HS-5 (cell line): ENCODE data around the gene TMEM45A.
"Not testable (repeated sequence)": the region's sequence is repeated elsewhere in the genome, so short reads cannot be mapped to it uniquely, and the experiment has no call there.

Experiments
- DNase-seq: peaks from one replicate; pipeline ENCODE4 v3.0.0-alpha.2; 2012; ENCODE audit warnings: low read depth

TMEM45A gene

DNA sequence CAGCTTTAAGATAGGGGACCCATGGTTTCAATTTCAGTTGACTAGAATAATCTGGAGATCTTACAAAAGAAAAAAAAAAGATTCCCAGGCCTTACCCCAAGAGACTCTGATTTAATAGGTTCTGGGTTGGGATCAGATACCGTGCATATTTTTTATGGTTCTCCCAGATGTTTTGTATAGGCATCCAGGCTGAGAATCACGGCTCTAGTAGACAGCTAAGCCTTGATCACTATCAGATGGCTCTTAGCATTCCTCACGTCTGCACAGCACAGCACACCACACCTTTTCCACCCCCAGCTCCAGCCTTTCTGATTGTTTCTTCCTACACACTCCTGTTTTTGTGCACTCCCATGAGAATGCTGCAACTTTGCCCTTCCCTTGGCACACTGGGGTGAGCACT is 40.8 kb downstream of the TMEM45A start:
- no peak for DNase-seq

DNA sequence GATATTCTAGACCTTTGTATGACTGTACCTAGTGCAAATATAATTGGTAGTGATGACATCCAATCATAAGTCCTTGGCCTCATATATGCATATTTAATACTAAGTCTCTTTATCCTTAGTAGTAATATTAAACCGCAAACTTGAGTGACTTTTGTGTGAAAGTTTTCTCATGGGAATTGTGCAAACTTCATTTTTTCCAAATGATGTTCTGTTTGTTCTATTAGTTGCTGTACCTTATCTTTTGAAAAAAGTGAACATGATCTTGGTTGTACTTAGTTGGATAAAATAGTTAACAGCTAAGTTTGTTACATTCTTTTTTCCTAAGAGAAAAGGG is 43.2 kb downstream of the TMEM45A start:
- no peak for DNase-seq

DNA sequence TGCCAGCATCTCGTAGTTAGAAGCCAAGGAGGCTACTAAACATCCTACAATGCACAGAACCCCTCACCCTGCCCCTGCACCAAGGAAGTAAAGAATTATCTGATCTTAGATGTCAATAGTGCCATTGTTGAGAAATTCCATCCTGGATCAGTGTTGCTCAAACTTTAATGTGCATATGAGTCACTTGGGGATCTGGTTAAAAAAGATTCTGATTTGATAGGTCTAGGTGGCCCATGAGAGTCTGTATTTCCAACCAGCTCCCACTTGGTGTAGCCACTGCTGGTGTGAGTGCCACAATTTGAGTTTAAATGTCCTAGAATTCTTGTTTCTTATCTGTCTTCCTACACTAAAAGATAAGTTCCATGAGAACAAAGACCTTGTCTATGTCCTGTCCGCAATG is 43.7 kb downstream of the TMEM45A start:
- DNase-seq, result no peak

- DNase-seq, result no peak
These were observed 45.4 kb downstream of the TMEM45A start for GRCh38 chr3:100537646-100538338.

GRCh38 chr3:100538339-100538706 is 45.9 kb downstream of the TMEM45A start:
- DNase-seq, result no peak

DNA sequence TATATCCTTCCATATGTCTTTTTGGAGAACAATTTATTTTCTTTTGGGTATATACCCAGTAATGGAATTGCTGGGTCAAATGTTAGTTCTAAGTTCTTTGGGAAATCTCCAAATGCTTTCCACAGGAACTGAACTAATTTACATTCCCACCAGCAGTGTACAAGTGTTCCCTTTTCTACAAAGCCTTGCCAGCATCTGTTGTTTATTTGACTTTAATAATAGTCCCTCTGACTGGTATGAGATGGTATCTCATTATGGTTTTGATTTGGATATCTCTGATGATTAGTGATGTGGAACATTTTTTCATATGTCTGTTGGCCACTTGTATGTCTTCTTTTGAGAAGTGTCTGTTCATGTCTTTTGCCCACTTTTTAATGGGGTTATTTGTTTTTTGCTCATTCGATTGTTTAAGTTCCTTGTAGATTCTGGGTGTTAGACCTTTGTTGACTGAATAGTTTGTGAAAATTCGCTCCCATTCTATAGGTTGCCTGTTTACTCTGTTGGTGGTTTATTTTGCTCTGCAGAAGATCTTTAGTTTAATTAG is 48.4 kb downstream of the TMEM45A start:
- no peak for DNase-seq

GRCh38 chr3:100541428-100541827 is 49.0 kb downstream of the TMEM45A start:
- DNase-seq, result not testable (repeated sequence)

- no peak for DNase-seq
These were observed 53.0 kb downstream of the TMEM45A start for GRCh38 chr3:100545371-100545770.

DNA sequence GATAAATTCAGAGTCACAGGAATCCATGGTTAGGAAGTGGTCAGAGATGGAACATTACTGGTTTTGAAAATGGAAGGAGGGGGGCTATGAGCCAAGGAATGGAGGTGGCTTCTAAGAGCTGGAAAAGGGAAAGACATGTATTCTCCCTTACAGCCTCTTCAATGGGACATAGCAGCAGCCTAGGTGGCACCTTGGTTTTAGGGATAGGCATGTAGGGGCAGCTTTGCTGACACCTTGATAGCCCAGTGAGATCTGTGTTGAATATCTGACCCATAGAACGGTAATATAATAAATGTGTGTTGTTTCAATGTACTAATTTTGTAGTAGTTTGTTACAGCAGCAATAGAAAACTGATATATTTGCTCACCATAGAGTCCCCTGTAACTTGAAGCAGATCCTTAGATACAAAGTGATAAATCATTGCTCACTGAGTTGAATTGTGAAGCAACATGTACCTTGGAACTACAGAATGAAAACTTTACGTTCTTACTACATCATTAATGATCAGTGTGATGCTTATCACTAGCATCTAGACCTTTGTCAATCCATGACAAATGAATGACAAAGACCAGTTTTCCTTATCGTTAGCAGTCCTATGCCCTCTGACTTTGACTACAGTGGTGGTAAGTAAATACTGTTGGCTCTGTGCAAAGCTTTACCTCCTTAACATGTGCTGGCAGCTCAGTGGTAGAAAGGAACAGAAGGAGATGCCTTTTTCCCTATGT is 53.8 kb downstream of the TMEM45A start:
- DNase-seq, result no peak

- DNase-seq, result no peak
These were observed 55.6 kb downstream of the TMEM45A start for GRCh38 chr3:100548053-100548452.

GRCh38 chr3:100553618-100554372 is 61.4 kb downstream of the TMEM45A start:
- DNase-seq, result no peak

- DNase-seq, result no peak
These were observed 61.9 kb downstream of the TMEM45A start for GRCh38 chr3:100554373-100554676.

- peak; percentile 88 for DNase-seq
These were observed 64.4 kb downstream of the TMEM45A start for GRCh38 chr3:100556673-100557310.

GRCh38 chr3:100558233-100558632 is 65.8 kb downstream of the TMEM45A start:
- DNase-seq, result no peak

DNA sequence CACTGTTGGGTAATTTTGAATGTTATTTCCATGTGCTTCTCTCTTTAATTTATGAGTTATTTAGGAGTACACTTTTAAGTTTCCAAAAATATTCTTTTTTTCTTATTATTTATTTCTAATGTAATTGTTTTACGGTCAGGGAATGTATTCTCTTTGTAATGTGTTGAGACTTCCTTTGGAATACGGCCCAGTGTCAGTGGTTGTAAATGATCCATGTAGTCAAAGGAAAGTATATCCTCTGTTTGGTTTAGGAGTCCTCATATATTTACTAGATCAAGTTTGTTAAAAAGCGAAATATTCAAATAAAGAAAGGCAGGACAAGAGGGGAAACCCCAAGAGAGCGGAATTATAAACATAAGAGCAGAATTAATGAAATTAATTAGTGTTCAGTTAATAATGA is 68.0 kb downstream of the TMEM45A start:
- DNase-seq, result no peak

GRCh38 chr3:100561459-100562158 is 69.2 kb downstream of the TMEM45A start:
- peak; percentile 68 for DNase-seq

GRCh38 chr3:100562224-100562857 is 69.9 kb downstream of the TMEM45A start:
- DNase-seq, result no peak

GRCh38 chr3:100563228-100563627 is 70.8 kb downstream of the TMEM45A start:
- no peak for DNase-seq

GRCh38 chr3:100563652-100564211 is 71.3 kb downstream of the TMEM45A start:
- no peak for DNase-seq

DNA sequence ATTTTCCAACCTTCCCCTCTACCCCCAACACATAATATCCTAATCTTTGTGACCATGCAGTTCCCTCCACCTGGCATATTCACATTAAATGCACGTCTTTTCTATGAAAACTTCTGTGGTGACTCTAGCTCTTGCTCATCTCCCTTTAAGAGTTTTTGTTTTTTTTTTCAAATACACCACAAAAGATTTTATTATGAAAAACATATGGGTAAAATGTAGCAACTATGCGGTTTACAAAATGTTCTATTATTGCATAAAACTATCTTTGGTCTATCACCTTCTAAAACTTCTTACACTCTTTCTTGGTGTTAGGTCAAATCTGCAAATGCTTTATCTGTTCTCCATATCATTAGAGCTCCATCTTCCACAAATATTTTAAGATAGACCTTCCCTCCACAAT is 78.4 kb downstream of the TMEM45A start:
- no peak for DNase-seq

GRCh38 chr3:100574536-100574935 is 82.1 kb downstream of the TMEM45A start:
- DNase-seq, result no peak
